HG03060 (cell line): Measurements from ENCODE around the gene B4GALT2.

Experiments used
- ATAC-seq: cut with Tn5 transposase; IDR thresholded peaks from one replicate; pipeline ENCODE4 v1.9.1; 2021; ENCODE audit warnings: low read depth, moderate number of reproducible peaks; ENCODE audit not compliant: unreplicated experiment

Gene B4GALT2, protein sequence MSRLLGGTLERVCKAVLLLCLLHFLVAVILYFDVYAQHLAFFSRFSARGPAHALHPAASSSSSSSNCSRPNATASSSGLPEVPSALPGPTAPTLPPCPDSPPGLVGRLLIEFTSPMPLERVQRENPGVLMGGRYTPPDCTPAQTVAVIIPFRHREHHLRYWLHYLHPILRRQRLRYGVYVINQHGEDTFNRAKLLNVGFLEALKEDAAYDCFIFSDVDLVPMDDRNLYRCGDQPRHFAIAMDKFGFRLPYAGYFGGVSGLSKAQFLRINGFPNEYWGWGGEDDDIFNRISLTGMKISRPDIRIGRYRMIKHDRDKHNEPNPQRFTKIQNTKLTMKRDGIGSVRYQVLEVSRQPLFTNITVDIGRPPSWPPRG

DNA sequence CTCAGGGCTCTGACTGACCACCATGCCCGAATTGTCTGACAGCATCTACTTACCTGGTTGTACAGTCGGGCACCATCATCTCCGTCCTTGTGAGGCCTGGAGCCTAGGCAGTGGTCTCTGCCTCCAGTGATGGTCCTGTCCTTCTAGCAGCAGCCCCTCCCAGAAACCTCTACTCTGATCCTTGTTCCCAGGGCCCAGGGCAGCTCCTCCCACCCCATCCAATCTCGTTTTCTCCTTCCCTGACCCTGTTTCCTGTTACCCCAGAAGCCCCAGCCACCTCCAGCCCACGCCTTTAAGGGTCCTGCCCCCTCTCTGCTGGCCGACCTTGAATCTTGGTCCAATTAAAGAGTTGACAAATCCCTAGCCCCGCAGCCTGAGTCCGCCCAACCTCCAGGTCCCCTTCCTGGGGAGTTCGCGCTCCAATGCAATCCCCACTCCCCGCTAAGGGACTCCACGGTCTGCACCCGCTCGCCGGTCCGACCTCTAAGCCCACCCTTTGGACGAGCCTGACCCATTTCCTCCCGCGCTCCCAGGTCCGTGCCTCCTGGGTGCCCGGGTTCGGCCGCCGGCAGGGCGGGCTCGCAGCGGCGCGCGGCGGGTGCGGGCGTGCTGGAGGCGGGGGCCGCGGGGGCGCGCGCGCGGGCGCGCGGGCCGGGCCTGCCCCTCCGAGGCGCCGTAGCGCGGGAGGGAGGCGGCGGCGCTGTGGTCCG, at the start of gene B4GALT2:
Gene B4GALT2, plus strand, starts transcription at position 660 of the 710 bp plus-strand sequence. CDS start 1,951 bp downstream, outside the sequence.
- ATAC-seq, result no peak

DNA sequence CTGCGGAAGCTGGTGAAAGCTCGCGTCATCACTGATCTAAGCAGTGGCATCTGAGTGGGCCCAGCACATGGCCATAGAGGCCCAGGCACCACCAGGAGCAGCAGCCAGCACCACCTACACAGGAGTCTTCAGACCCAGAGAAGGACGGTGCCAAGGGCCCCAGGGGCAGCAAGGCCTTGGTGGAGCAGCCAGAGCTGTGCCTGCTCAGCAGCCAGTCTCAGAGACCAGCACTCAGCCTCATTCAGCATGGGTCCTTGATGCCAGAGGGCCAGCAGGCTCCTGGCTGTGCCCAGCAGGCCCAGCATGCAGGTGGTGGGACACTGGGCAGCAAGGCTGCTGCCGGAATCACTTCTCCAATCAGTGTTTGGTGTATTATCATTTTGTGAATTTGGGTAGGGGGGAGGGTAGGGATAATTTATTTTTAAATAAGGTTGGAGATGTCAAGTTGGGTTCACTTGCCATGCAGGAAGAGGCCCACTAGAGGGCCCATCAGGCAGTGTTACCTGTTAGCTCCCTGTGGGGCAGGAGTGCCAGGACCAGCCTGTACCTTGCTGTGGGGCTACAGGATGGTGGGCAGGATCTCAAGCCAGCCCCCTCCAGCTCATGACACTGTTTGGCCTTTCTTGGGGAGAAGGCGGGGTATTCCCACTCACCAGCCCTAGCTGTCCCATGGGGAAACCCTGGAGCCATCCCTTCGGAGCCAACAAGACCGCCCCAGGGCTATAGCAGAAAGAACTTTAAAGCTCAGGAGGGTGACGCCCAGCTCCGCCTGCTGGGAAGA, 48.7 kb upstream of the B4GALT2 start:
- no peak for ATAC-seq

DNA sequence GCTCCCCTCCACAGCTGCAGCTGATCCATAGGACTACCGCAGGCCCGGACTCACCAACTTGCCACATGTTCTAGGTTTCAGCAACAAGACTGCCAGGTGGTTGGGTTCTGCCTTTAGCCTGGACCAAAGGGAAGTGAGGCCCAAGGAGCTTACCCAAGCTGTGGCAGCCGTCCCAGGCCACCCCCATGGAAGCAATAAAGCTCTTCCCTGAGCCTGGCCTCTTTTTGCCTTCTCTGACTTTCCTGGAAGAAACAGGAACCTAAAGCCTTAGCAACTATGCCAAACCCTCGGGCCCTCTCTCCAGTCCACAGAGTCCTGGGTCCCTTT, 48.1 kb upstream of the B4GALT2 start:
- no peak for ATAC-seq

DNA sequence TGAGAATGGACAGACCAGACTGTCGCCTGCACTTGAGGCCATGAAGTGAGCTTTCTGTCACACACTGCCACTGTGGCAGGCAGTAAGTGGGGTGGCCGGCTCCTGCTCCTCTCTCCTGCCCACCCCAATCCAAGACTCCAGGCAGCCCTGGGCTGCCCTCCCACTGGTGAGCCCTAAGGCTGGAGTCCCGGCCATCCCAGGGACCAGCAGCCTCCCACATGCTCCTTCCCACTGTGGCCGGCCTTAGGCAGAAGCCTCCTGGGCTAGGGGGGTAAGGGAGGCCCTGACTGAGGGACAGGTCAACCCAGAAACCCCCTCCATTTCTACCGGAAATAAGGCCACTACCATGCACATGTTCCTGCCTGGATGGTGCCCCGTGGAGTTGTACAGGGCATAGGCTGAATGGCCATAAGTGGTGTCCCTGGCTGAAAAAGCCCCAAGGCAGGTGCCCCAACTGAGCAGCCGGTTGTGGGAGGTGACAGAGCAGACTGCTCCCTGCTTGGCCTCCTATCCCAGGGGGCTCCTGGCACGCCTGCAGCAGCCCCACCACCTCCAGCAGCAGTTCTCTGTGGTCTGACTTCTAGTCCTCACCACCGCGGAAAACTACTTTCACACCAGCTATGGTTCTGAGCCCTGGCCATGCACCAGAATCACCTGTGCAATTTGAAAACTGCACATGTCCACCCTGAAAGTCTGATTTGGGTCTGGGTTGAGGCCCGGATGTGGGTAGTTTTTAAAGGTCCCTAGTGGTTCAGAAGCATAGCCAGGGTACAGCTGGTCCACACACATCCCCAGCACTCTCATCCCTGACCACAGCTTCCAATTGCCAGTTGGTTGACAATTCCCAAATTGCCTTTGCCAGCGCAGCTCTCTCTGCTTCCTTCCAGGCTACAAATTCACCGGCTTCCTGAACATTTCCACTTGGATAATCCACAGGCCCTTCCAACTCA, 47.0 kb upstream of the B4GALT2 start:
- no peak for ATAC-seq

DNA sequence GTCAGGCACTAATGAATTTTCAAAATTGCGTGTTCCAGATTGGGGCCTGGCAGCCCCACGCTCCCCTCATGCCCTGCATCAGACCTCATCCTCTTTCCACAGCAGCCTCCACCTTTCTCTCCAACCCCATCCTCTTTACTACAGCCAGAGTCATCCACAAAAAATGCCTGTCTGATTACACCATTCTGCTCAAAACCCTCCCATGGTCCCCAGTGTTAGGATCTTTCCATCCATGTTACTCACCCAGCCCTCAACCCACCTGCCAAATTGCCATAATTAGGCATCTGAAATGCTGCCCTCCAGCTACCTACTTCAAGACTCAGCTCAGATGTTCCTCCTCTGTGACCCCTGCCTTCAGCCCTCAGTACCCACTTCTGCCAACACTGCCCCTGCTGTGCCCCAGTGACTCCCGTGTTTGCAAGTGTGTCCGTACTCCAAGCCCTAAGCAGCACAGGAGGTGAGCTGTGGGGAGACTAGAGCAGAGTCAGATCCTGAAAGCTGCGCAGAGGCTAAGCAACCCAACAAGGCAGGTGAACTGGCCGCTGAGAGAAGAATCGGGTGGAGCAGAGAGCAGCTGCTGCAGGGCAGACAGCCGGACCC, 46.1 kb upstream of the B4GALT2 start:
- no peak for ATAC-seq

DNA sequence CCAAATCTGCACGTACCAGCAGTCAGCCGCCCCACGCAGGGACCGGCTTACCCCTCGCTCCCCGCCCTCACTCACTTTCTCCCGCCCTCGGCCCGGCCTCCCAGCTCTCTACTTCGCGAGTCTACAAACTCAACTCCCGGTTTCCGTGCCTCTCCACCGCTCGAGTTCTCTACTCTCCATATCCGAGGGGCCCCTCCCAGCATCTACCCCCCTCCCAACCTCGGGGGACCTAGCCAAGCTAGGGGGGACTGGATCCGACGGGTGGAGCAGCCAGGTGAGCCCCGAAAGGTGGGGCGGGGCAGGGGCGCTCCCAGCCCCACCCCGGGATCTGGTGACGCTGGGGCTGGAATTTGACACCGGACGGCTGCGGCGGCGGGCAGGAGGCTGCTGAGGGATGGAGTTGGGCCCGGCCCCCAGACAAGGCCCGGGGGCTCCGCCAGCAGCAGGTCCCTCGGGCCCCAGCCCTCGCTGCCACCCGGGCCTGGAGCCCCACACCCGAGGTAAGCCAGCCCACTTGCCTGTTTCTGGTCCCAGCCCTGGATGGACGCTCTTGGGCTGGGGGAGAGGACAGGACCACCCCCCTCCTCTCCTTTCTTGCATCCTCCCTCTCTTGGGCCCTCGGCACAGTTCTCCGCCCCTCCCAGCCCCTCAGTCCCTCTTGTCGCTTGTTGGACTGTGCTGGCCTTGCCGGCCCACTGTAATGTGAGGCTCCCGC, 45.5 kb upstream of the B4GALT2 start, which contains the start of gene ARTN:
Gene ARTN, plus strand, starts transcription at position 416 of the 715 bp plus-strand sequence. CDS start 1,856 bp downstream, outside the sequence.
- no peak for ATAC-seq

DNA sequence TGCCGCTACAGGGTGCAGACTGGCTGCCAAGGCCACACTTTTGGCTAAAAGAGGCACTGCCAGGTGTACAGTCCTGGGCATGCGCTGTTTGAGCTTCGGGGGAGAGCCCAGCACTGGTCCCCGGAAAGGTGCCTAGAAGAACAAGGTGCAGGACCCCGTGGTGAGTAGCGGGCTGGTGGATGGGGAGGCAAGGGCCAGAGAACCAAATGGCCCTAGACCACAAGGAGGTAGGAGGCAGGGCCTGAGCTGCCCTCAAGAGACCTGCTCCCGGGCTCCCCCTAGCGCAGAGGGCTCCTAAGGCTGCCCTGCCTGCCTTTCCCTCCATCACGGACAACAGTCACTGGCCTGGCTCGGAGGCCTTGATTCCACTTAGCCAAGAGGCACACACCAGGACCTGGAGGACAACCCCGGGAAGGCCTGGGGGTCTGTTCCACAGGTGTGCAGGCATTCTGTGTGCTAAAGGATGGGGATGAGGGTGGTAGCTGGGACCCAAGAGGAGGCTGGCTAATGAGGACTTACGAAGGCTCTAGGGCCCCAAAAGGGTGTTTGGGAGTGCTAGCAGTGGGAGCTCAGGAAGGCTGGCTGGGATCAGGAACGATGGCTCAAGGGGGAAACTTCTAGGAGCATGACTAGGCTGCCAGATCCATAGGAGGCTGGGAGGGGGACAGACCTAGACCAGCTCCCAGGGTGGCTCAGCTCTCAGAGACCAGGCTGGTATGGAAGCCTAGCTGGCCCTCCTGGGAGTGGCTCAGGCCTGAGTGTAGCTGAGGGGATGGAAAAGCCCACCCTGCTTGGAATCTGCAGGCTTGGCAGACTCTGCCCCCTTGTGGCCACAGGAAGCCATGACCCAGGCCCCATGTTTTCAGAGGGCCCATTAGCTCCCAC, 44.7 kb upstream of the B4GALT2 start:
- no peak for ATAC-seq

DNA sequence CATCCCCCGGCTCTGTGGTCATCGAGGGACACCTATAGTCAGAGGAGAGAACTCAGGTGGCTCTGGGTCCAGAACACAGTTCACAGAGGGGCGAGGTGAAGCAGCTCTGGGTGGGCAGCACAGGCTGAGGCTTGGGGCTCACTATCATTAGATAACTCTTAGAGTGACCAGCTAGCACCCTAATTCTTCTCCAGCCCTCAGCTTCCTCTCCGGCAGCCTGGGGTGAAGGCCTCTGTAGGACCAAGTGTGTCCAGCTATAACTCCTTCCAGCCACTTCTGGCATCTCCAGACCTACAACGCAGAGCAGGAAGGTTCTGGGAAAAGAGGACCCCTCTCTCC, 44.1 kb upstream of the B4GALT2 start:
- no peak for ATAC-seq

DNA sequence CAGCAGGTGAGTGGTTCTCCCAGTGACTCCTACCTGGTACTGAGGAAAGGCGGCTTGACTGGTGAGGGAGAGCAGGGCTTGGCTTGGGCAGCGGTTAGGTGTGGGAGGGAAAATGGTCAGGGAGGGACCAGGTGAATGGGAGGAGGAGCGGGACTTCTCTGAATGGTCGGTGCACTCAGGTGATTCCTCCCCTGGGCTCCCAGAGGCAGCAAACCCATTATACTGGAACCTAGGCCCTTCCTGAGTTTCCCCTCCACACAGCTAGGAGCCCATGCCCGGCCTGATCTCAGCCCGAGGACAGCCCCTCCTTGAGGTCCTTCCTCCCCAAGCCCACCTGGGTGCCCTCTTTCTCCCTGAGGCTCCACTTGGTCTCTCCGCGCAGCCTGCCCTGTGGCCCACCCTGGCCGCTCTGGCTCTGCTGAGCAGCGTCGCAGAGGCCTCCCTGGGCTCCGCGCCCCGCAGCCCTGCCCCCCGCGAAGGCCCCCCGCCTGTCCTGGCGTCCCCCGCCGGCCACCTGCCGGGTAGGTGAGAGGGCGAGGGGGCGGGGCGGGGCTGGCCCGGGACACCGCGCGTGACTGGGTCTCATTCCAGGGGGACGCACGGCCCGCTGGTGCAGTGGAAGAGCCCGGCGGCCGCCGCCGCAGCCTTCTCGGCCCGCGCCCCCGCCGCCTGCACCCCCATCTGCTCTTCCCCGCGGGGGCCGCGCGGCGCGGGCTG, 43.1 kb upstream of the B4GALT2 start:
- ATAC-seq, result no peak

DNA sequence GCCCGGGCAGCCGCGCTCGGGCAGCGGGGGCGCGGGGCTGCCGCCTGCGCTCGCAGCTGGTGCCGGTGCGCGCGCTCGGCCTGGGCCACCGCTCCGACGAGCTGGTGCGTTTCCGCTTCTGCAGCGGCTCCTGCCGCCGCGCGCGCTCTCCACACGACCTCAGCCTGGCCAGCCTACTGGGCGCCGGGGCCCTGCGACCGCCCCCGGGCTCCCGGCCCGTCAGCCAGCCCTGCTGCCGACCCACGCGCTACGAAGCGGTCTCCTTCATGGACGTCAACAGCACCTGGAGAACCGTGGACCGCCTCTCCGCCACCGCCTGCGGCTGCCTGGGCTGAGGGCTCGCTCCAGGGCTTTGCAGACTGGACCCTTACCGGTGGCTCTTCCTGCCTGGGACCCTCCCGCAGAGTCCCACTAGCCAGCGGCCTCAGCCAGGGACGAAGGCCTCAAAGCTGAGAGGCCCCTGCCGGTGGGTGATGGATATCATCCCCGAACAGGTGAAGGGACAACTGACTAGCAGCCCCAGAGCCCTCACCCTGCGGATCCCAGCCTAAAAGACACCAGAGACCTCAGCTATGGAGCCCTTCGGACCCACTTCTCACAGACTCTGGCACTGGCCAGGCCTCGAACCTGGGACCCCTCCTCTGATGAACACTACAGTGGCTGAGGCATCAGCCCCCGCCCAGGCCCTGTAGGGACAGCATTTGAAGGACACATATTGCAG, 42.4 kb upstream of the B4GALT2 start:
- no peak for ATAC-seq

DNA sequence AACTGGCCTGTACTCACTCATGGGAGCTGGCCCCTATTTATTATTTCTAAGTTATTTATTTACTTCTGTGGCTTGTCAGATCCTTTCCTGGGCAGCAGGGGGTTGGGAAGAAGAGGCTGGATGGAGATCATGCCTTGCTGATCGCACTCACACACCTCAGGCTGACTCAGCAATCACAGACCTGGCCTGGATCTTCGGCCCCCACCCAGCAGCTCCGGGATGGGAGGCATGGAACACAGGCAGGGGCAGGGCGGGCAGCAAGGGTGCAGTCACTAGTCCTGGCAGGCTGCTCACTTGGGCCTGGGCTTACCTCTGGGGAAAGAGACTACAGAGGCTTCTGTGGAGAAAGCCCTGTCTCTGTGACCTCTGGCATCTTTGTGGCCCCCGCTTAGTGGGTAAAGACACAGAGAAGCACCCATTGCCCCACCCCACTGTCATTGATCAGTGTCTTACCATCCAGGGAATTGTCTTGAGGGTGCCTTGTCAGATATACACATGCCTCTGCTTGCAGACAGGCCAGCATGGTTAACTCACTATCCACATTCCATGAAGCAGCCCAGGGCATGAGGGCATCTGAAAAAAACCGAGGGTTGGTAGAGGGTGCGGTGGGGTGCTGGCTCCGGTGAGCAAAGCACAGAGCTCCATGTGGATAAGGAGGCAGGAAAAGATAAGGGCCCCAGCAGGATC, 41.7 kb upstream of the B4GALT2 start:
- ATAC-seq, result no peak

DNA sequence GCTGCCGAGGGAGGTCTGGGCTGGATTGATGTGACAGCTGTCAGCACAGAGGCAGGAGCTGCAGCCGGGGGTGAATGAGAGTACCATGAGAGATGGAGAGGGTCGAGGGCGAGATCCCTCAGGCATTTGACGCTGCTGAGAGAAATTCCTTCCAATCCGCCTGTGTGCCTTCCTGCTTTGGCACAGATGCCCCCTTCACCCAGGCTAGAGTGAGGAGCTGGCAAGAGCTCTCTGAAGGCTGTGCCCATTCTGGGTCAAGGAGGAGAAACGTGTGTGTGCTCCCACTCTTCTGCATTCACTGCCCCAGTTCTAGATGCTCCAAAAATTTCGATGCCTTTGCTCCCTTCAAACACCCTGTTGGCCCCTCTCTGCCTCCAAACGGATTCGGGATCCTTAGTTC, 40.6 kb upstream of the B4GALT2 start:
- no peak for ATAC-seq

DNA sequence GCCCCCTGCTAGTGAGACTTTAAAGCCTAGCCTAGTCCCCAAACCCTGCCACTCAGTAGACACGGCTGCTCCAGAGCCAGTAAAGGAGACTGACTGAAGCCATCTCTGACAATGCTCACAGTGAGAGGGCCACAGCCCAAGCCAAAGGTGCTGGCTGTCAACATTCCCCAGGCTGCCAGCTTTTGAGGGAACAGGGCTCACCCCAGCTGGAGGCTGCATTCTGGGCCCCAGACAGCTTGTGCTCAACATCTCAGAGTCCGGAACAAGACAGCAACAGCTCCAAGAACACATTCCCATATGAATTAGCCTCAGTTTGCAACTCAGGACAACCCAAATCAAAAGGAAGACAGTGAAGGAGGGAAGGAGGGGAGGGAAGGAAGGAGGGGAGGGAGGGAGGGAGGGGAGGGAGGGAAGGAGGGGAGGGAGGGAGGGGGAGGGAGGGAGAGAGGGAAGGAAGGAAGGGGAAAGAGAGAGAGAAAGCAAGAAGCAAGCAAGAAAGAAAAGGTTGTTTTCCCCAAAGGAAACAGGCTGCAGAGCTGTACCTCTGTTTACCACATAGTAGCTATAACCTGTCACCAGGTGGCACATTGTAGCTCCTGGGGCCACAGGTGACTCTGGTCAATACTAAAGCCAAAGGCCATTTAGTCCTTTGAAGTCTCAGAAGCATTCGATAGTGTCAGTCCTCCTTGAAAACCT, 40.0 kb upstream of the B4GALT2 start:
- ATAC-seq, result no peak

DNA sequence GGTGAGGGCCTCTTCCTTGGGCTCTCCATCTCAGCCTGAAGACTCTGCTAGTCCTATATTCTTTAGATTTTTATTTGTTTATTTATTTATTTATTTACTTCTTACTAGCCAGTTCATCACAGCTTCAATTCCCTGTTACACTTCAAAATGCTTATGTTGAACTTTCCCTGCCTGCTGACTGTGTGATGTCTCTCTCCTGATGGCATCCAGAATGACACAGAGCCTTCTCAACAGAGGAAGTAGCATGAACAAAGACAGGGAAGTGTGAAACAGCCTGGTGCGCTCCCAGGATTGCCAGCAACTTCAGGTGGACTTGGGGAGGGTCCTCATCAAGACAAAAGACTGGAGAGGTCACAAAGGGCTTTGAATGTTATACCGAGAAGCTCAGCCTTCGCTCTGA, 36.6 kb upstream of the B4GALT2 start:
- ATAC-seq, result no peak

DNA sequence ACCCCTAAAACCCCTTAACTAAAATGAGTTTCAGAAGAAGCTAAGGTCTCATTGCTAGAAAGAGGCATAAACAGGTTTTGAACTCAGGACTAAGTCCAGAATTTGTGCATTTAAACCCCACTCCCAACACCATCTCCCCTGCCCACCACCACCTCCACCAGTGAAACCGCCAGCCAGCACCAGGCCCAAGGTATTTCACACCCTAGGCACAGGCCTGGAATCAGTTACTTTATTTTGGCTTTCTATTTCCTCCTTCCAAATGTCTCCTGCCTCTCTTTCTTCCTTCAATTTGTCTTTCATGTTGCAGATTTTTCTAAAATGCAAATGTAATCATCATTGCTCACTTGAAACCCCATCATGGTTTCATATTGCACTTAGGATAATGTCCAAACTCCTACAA, 34.1 kb upstream of the B4GALT2 start:
- no peak for ATAC-seq

DNA sequence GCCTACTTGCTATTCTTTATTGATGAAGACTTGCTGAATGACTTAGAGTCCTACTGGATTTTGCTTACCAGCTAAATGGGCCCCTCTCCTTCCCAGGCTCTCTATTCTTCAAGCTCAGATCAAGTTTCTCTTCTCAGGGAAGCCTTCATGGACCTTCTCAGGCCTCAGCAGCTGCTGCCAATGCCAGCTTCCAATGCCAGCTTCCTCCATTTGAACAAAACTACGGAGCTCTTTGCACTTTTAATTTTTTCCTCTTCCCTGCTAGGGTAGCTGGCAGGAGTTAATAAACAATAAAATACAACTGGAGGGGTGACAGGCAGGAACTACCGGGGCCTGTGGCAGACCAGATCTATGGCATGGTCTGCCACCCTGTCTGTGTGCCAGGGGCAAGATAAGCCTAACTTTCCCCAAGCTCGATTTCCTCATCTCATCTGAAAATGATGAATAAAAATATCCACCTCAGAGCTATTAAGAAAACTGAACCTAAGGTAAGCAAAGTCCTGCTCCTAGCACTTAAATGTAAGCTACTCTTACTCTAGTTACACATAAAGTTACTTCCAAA, 33.3 kb upstream of the B4GALT2 start:
- ATAC-seq, result no peak
